Muscle layer of colon (tissue), 2 donors: ENCODE results near the gene FAM53C.
"Not testable (repeated sequence)": the region's sequence is repeated elsewhere in the genome, so short reads cannot be mapped to it uniquely, and the experiment has no call there.

Experiments used
- H3K27ac ChIP-seq: one replicate; pipeline ENCODE4 v1.7.0; 2013; ENCODE audit warnings: low read depth, mild to moderate bottlenecking, low read length, moderate library complexity
- H3K27me3 ChIP-seq, 2 donors: one replicate each; pipeline ENCODE4 v1.7.0; 2013; ENCODE audit warnings: low read length in 2 of 2, mild to moderate bottlenecking in 2 of 2; ENCODE audit not compliant: insufficient read depth in 2 of 2, control insufficient read depth in 1 of 2
- H3K36me3 ChIP-seq: one replicate; pipeline ENCODE4 v1.7.0; 2013; ENCODE audit warnings: mild to moderate bottlenecking, low read length; ENCODE audit not compliant: insufficient read depth
- H3K4me1 ChIP-seq: one replicate; pipeline ENCODE4 v1.7.0; 2013; ENCODE audit warnings: mild to moderate bottlenecking, low read length; ENCODE audit not compliant: insufficient read depth
- H3K4me3 ChIP-seq, 2 donors: one replicate each; pipeline ENCODE4 v1.7.0; 2013; ENCODE audit warnings: low read length in 2 of 2, low read depth in 1 of 2, mild to moderate bottlenecking in 1 of 2, moderate library complexity in 1 of 2
- H3K9ac ChIP-seq: one replicate; pipeline ENCODE4 v1.7.0; 2013; ENCODE audit warnings: low read length
- H3K9me3 ChIP-seq: one replicate; pipeline ENCODE4 v1.7.0; 2013; ENCODE audit warnings: mild to moderate bottlenecking, low read length
- donor health status: abdominal sarcoma.
- donor health status: Adenocarcinoma of cecum.

FAM53C gene

DNA sequence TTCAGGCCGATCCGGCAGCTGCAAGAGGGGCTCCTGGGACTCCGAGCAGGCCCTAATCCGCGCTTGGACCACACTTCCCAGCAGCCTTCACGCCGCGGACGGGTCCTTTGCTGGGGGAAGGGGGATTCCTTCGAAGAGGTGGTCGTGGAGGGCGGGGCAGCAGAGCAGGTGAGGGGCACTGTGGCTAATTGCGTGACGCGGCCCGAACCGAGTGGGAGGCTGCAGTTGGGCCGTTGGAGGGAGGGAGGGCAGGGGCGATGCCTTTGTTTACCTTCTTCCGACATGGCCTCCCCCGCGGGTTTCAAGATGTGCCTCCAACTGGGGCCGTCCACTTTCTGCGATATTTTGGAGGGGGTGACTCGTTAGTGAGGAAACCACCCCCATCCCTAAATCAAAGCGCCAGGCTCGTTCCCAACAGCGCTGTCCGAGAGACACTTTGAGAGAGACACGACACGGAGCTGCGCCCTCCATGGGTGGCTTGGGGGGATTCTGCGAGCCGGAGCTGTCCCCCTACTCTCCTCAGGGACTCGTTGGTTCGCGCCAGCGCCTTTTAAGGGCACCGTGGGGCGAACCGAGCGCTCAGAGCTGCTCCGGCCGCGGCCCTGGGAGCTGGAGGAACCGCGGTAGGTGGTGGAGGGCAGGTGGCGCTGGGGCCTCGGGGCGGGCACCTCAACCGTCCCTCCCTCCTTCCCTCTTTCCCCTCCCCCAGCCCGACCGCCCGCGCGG is at the start of gene FAM53C:
Gene FAM53C, plus strand, starts transcription at position 582 of the 726 bp plus-strand sequence. CDS start 3,070 bp downstream, outside the sequence.
- peak within 1 kb of the TSS; percentile 97 for H3K9ac ChIP-seq
- H3K9me3 ChIP-seq: no peaks in the 10 kb centered on the region
- H3K4me1 ChIP-seq: peaks cover 21% of the 10 kb centered on the region
- H3K27me3 ChIP-seq: no peaks in the 10 kb centered on the region
- peak within 1 kb of the TSS; percentile 89 to 95 for H3K4me3 ChIP-seq
- peak within 1 kb of the TSS; percentile 58 for H3K27ac ChIP-seq
- peaks cover 8% of the 10 kb centered on the region for H3K36me3 ChIP-seq

DNA sequence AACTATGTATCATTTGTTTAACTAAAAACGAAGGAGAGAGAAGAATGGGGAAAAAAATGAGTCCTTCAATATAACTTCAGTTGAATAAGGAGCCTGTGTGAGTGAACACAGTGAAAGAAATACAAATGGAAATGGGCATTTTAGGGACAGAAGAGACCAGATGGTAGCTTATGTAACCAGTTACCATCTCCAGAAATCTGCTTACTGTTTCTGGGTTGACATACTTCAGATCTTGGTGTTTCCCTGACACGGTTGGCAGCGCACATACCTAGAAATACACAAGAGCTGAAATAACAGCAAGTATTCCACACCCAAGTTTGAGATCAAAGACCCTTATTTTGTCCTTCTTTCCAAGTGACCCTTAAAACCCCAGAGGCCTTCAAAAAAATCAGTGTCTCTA is 48.8 kb upstream of the FAM53C start:
- Histone ChIP-seq H3K36me3 (no peaks in the 10 kb centered on the region), H3K4me3 (no peak overlapping the region), H3K9ac (no peak overlapping the region)

DNA sequence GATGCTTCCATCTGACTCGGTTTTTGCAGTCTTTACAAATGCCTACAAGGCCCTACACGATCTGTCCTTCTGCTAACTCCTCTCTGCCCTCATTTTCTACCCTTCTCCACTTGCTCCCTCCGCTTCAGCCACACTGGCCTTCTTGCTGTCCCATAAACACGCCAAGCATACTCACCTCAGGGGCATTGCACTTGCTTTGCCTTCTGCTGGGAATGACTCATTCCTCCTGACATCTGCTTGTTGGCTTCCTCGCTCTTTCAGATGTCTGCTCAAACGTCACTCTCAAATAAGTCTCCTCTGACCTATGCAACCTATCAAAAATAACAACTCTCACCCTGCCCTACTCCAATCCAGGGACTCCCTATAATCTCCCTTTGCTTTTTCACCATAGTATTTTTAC is 34.7 kb upstream of the FAM53C start:
- H3K4me3 ChIP-seq: no peak overlapping the region
- no peak overlapping the region for H3K27ac ChIP-seq
- no peaks in the 10 kb centered on the region for H3K4me1 ChIP-seq
- H3K9me3 ChIP-seq: no peaks in the 10 kb centered on the region
- H3K9ac ChIP-seq: no peak overlapping the region
- no peaks in the 10 kb centered on the region for H3K27me3 ChIP-seq
- H3K36me3 ChIP-seq: no peaks in the 10 kb centered on the region

More for the DNA sequence above, 48.8 kb upstream of the FAM53C start:
- H3K27me3 ChIP-seq: no peaks in the 10 kb centered on the region
- no peaks in the 10 kb centered on the region for H3K4me1 ChIP-seq
- H3K27ac ChIP-seq: no peak overlapping the region
- no peaks in the 10 kb centered on the region for H3K9me3 ChIP-seq

DNA sequence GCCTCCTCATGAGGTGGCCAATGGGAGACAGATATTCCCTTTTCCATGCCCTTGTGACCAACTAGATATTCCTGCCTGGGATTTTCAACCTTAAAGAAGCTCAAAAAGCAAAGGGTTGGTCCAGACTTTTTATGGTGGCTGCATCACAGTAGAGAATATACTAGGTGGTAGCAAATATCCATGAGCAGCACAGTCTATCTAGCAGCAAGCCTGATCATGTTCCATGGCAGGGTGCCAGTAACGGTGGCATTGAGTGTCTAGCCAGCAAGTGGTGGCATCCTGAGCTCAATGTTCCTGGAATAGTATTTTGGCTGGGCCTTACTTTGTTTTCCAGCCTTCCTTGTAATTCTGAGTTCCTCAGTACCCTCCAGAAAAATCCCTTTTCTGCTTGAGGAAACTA is 32.3 kb upstream of the FAM53C start:
- H3K27me3 ChIP-seq: no peaks in the 10 kb centered on the region
- no peaks in the 10 kb centered on the region for H3K36me3 ChIP-seq
- no peaks in the 10 kb centered on the region for H3K9me3 ChIP-seq
- no peak overlapping the region for H3K4me3 ChIP-seq
- H3K27ac ChIP-seq: no peak overlapping the region
- no peak overlapping the region for H3K9ac ChIP-seq
- H3K4me1 ChIP-seq: no peaks in the 10 kb centered on the region

DNA sequence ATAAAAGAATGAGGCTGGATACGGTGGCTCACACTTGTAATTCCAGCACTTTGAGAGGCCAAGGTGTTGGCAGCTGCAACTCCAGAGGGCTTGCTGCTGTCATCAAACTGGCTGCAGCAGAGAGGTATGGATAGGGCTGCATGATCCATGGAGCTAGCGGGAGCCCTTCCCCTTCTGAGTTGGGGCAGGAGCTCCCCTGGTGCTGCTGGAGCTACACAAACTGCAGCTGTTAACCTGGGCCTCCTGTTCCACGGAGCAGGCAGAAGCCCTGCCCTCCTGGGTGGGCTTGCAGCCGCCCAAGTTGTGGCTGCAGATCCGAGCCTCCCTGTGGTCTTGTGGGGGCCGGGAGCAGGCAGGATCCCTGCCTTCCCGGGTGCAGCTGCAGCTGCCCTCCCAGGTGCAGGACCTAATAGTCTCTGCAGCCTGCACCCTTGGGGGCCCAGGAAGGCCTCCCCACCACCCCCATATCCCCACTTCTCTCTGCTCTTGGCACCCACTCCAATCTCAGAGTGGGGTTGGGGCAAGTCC is 22.3 kb upstream of the FAM53C start:
- H3K27me3 ChIP-seq: no peaks in the 10 kb centered on the region
- no peak overlapping the region for H3K27ac ChIP-seq
- no peaks in the 10 kb centered on the region for H3K9me3 ChIP-seq
- H3K9ac ChIP-seq: no peak overlapping the region
- H3K4me3 ChIP-seq: no peak overlapping the region
- no peaks in the 10 kb centered on the region for H3K4me1 ChIP-seq
- H3K36me3 ChIP-seq: no peaks in the 10 kb centered on the region

DNA sequence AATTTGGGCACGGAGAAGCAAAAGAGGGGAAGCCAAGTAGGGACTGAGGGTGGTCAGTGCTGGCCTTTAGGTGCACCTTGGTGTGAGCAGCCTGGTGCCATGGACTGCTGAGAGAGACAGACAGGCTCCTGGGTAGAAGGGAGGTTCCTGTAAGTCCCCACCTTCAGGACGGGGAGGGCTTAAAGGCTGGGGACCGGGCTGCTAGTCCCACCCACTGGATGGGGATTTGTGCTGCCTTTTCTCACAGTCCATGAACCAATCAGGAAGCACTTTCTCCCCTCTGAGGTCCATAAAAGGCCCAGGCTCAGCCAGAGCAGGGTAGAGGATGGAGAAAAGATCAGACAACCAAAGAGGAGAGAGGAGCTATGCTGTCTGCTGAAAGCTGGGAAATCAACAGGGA is 21.7 kb upstream of the FAM53C start:
- H3K9ac ChIP-seq: no peak overlapping the region
- no peaks in the 10 kb centered on the region for H3K36me3 ChIP-seq
- H3K9me3 ChIP-seq: no peaks in the 10 kb centered on the region
- H3K27me3 ChIP-seq: no peaks in the 10 kb centered on the region
- no peak overlapping the region for H3K4me3 ChIP-seq
- H3K4me1 ChIP-seq: no peaks in the 10 kb centered on the region
- H3K27ac ChIP-seq: no peak overlapping the region

DNA sequence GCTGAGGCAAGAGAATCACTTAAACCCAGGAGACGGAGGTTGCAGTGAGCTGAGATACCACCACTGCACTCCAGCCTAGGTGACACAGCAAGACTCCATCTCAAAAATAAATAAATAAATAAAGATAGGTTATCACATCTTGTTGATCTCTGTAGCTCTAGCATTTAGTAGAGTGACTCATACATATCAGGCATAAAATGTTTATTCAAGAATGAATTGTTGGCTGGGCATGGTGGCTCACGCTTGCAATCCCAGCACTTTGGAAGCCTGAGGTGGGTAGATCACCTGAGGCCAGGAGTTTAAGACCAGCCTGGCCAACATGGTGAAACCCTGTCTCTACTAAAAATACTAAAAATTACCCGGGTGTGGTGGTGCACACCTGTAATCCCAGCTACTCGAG is 19.9 kb upstream of the FAM53C start:
- H3K4me3 ChIP-seq, H3K9me3 ChIP-seq, H3K9ac ChIP-seq: not testable (repeated sequence)

DNA sequence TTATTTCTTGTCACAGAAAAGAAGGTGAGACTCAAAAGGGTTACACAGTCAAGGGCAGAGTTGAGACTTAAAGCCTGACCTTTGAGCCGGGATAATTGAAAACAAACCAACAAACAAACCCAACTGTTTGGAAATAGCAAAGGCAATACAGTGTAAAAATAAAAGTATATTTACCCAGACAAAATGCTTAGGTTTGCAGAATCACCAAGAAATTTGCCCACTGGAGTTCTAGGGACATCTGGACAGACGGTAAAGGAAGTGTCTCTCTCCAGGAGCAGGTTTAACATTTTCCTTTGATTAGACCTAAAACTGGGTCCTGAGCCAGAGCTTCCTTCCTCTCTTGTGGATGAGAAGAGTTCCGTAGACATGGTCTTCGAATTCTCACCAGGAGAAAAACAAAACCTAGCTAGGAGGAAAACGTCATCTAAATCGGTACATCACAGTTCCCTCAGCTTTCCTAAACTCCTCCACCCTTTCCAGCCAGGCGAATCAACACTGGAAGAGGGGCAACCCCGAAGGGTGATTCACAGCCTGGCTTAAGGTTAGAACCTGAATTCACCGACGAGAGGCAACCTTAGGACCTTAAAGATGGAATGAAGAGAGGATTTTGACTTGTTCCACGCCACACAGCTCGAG is 7.1 kb upstream of the FAM53C start:
- no peaks in the 10 kb centered on the region for H3K27me3 ChIP-seq
- no peaks in the 10 kb centered on the region for H3K36me3 ChIP-seq
- H3K4me1 ChIP-seq: peaks cover 11% of the 10 kb centered on the region
- no peak overlapping the region for H3K9ac ChIP-seq
- H3K4me3 ChIP-seq: peak overlapping the region; percentile 38 to 51
- no peaks in the 10 kb centered on the region for H3K9me3 ChIP-seq
- H3K27ac ChIP-seq: peak overlapping the region; percentile 5

More for the DNA sequence above, 19.9 kb upstream of the FAM53C start:
- H3K4me1 ChIP-seq, H3K27me3 ChIP-seq, H3K27ac ChIP-seq, H3K36me3 ChIP-seq: not testable (repeated sequence)

DNA sequence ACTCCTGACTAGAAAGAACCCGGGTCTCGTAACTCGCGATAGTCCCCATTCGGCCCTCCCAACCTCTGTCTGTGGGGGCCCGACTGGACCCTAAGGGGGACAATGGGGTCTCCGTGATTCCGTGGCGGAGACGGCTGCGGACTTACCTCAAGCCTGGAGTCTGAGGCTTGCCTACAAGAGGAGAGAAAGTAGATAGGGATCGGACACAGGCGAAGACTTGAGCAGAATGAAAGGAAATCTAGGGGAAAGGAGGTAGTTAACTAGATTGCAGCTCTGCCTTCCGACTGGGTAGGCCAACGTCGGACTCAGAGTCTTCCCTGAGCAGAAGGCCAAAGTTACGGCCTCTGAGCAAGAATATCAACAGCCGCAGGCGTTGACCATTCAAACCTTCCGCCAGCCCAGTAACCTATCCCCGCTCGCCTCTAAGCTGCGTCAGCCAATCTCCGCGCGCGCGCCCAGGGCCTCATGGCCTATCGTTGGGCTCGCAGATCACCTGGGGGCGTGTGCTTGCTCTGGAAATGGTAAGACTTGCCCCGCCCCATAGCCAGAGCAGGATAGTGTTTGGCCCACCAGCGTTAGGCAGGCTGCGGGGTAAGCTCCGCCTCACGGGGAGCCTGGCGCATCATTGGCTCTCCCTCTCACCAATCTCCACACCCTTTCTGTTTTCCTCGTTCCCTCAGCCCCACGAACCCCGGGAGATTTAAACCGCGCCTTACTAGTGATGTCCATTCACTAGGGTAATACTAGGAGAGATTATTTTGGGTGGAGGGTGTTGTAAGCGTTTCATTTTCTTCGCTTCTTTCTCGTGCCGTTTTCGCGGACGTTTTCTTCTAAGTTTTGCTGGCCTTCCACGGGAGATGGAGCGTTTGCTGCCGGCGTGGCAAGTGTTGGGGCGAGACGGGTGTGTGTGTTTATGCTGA is 6.4 kb upstream of the FAM53C start, which contains the start of gene CDC25C:
Gene CDC25C, minus strand, starts transcription at position 356 of the 920 bp plus-strand sequence. CDS start 624 bp downstream, outside the sequence.
- no peaks in the 10 kb centered on the region for H3K36me3 ChIP-seq
- H3K4me1 ChIP-seq: peaks cover 11% of the 10 kb centered on the region
- peak within 1 kb of the TSS; percentile 5 for H3K27ac ChIP-seq
- no peaks in the 10 kb centered on the region for H3K27me3 ChIP-seq
- no peak within 1 kb of the TSS for H3K9ac ChIP-seq
- peak within 1 kb of the TSS; percentile 38 to 61 for H3K4me3 ChIP-seq
- H3K9me3 ChIP-seq: no peaks in the 10 kb centered on the region

DNA sequence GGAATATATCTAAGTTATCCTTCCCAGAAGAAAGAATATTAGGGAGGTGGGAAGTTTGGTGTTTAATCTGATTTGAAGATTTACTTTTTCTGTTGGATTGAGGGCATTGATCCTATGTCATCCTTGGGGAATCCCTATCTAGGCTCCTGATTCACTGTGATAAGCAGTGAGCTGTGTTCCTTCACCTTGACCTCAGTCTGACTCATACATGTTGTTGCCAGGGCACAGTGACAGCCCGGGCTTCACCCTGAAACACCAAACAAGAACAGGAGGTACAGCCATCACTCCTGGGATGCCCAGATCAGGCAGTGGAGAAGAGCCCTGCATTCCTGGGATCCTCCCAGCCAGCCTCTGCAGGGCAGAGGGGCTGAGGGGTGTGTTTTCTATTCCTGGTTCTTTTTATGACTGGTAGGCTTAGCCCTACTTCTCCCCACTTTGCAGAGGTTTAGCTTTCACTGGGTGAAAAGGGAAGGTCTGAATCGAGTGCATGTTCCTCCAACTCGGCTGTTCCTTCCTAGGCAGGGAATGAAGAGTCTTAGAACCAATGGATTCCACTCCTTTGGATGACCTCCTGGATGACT is 3.1 kb upstream of the FAM53C start:
- H3K27me3 ChIP-seq: no peaks in the 10 kb centered on the region
- no peak overlapping the region for H3K27ac ChIP-seq
- H3K4me1 ChIP-seq: peaks cover 21% of the 10 kb centered on the region

More for the DNA sequence above, 3.1 kb upstream of the FAM53C start:
- Histone ChIP-seq H3K9ac (no peak overlapping the region), H3K4me3 (no peak overlapping the region), H3K36me3 (no peaks in the 10 kb centered on the region), H3K9me3 (no peaks in the 10 kb centered on the region)
